ENCODE data around the gene XPC. TPM values are rescaled to one million over a fixed set of nuclear protein-coding genes. Genes with fewer than 3 reads are reported as not detected.

Gene XPC
- total and polyA plus RNA-seq, 2 donors (not counting 3 experiments of a cell fraction or from before 2014, with no cell fraction given), result 11.9 to 36.8 TPM

- no peak overlapping the region for H3K4me3 ChIP-seq (replicated peaks in 1 of 3; ENCODE audit: insufficient read depth in 1 of 3, low read depth in 1 of 3, low read length in 3 of 3)
- no peaks in the 10 kb centered on the region for H3K9me1 ChIP-seq (replicated peaks; ENCODE audit: control insufficient read depth, extremely low read depth, insufficient read depth, low read length)
- FAIRE-seq (no peak), DNase-seq (ENCODE audit: low read depth, low spot score) (no peak)
- BruUV-seq (replicated peaks), result no TSS peak
- H3K9me3 ChIP-seq (replicated peaks; ENCODE audit: control insufficient read depth, insufficient read depth, low read length), result no peaks in the 10 kb centered on the region
- H3K27me3 ChIP-seq (ENCODE audit: control insufficient read depth in 2 of 2, insufficient read depth in 2 of 2, low read length in 2 of 2), result no peaks in the 10 kb centered on the region
- H3K4me2 ChIP-seq (ENCODE audit: insufficient read depth, low read length), result no peak overlapping the region
- POLR2A ChIA-PET, result interaction anchor here (2.8 kb wide), 1 partner anchor 9 kb away, joined by 8 read pairs; the partner anchor contains the start of genes CHCHD4 and TMEM43
- dilution Hi-C loops (cut with MboI; ENCODE audit: extremely low pct_ligation_motif_present, low sequenced_read_pairs) (no loop called here), intact Hi-C loops (cut with micrococcal nuclease) (no loop called here)
- H3K4me1 ChIP-seq (ENCODE audit: control insufficient read depth, extremely low read depth, insufficient read depth, low read length), result no peaks in the 10 kb centered on the region
- no peak overlapping the region for H3K27ac ChIP-seq (ENCODE audit: insufficient read depth, low read depth, low read length)
- CTCF ChIA-PET, result no interaction called here
- peaks cover 8 to 69% of the 10 kb centered on the region in 2 experiments for H3K36me3 ChIP-seq (ENCODE audit: control insufficient read depth in 2 of 2, extremely low read depth in 1 of 2, insufficient read depth in 2 of 2, low read length in 2 of 2)
- H3K9ac ChIP-seq (replicated peaks; ENCODE audit: extremely low read depth, insufficient read depth, low read length), result no peak overlapping the region
- H4K20me1 ChIP-seq (replicated peaks; ENCODE audit: control insufficient read depth, extremely low read depth, insufficient read depth, low read length), result no peaks in the 10 kb centered on the region
- H3K79me2 ChIP-seq (ENCODE audit: control insufficient read depth, insufficient read depth, low read length), result peaks cover 3% of the 10 kb centered on the region
- no peak overlapping the region for H2AFZ ChIP-seq (ENCODE audit: low read depth, low read length)
- TF ChIP-seq MYC (IDR thresholded peaks at IDR 0.05; ENCODE audit: low read depth, low read length), result no peak
- no peak for TF ChIP-seq CTCF (IDR thresholded peaks at IDR 0.05; ENCODE audit: extremely low read depth in 1 of 2, insufficient read depth in 1 of 2, low read depth in 1 of 2, low read length in 2 of 2)
- TF ChIP-seq GATA2 (IDR thresholded peaks at IDR 0.05; ENCODE audit: insufficient read depth, insufficient read length, low read depth, low read length), result no peak
Observed at GRCh38 chr3:14134291-14134690, 44.1 kb downstream of the XPC start.

GRCh38 chr3:14133876-14134275 is 44.5 kb downstream of the XPC start:
- TF ChIP-seq GATA2 (IDR thresholded peaks at IDR 0.05; ENCODE audit: insufficient read depth, insufficient read length, low read depth, low read length), result no peak
- TF ChIP-seq EZH2 (IDR thresholded peaks at IDR 0.05; ENCODE audit: borderline replicate concordance, low read depth, low read length, severe bottlenecking), result no peak
- no peak for TF ChIP-seq CTCF (IDR thresholded peaks at IDR 0.05; ENCODE audit: extremely low read depth in 1 of 2, insufficient read depth in 1 of 2, low read depth in 1 of 2, low read length in 2 of 2)
- TF ChIP-seq POLR2A (IDR thresholded peaks at IDR 0.05; ENCODE audit: low read depth, low read length), result no peak
- TF ChIP-seq MYC (IDR thresholded peaks at IDR 0.05; ENCODE audit: low read depth, low read length), result no peak
- TF ChIP-seq POLR2AphosphoS5 (IDR thresholded peaks at IDR 0.05; ENCODE audit: insufficient read depth, low read depth, low read length), result no peak
- TF ChIP-seq JUN (IDR thresholded peaks at IDR 0.05; ENCODE audit: borderline replicate concordance, insufficient read depth, insufficient read length, low read depth), result no peak
- TF ChIP-seq MAX (IDR thresholded peaks at IDR 0.05; ENCODE audit: insufficient read depth, insufficient read length), result no peak
- TF ChIP-seq FOS (IDR thresholded peaks at IDR 0.05; ENCODE audit: borderline replicate concordance, insufficient read depth, low read length), result no peak
- Histone ChIP-seq H3K4me3 (replicated peaks in 1 of 3; ENCODE audit: insufficient read depth in 1 of 3, low read depth in 1 of 3, low read length in 3 of 3) (no peak overlapping the region), H4K20me1 (replicated peaks; ENCODE audit: control insufficient read depth, extremely low read depth, insufficient read depth, low read length) (no peaks in the 10 kb centered on the region), H3K9me3 (replicated peaks; ENCODE audit: control insufficient read depth, insufficient read depth, low read length) (no peaks in the 10 kb centered on the region), H3K4me2 (ENCODE audit: insufficient read depth, low read length) (no peak overlapping the region), H3K36me3 (ENCODE audit: control insufficient read depth in 2 of 2, extremely low read depth in 1 of 2, insufficient read depth in 2 of 2, low read length in 2 of 2) (peaks cover 8 to 65% of the 10 kb centered on the region in 2 experiments), H3K4me1 (ENCODE audit: control insufficient read depth, extremely low read depth, insufficient read depth, low read length) (no peaks in the 10 kb centered on the region), H3K9ac (replicated peaks; ENCODE audit: extremely low read depth, insufficient read depth, low read length) (no peak overlapping the region), H3K27ac (ENCODE audit: insufficient read depth, low read depth, low read length) (no peak overlapping the region), H3K79me2 (ENCODE audit: control insufficient read depth, insufficient read depth, low read length) (peaks cover 5% of the 10 kb centered on the region), H3K27me3 (ENCODE audit: control insufficient read depth in 2 of 2, insufficient read depth in 2 of 2, low read length in 2 of 2) (no peaks in the 10 kb centered on the region), H2AFZ (ENCODE audit: low read depth, low read length) (no peak overlapping the region), H3K9me1 (replicated peaks; ENCODE audit: control insufficient read depth, extremely low read depth, insufficient read depth, low read length) (no peaks in the 10 kb centered on the region)
- intact Hi-C loops (cut with micrococcal nuclease), result no loop called here
- CTCF ChIA-PET, result interaction anchor here (0.8 kb wide), 1 partner anchor 9 kb away, joined by 3 read pairs; no protein-coding TSS in a partner anchor
- DNase-seq (ENCODE audit: low read depth, low spot score) (no peak), FAIRE-seq (no peak)
- dilution Hi-C loops (cut with MboI; ENCODE audit: extremely low pct_ligation_motif_present, low sequenced_read_pairs), result no loop called here
- no TSS peak for BruUV-seq (replicated peaks)
- POLR2A ChIA-PET, result interaction anchor here (2.8 kb wide), 1 partner anchor 9 kb away, joined by 8 read pairs; the partner anchor contains the start of genes CHCHD4 and TMEM43

Measured in endothelial cell of umbilical vein (primary cell).